Measurements from ENCODE around the gene PRR29.

DNA sequence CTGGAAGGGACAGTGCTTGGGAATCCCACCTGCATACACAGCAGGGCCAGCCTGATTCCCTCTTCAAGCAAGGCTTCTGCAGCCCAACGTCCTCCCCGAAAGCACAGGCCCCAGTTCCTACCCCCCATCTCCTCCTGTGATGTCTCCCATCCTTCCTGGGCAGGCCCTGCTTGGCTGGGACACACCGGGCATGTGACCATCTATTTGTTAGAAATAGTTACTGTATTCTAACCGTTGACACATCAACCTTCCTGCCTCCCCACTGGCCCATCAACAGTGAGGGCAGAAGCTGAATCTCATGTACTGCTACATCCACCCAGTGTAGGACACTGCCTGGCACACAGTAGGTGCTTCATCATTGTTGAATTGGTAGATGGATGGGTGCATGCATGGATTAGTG lies 10.7 kb downstream of the PRR29 start:
- TF ChIP-seq, protein P1, sequence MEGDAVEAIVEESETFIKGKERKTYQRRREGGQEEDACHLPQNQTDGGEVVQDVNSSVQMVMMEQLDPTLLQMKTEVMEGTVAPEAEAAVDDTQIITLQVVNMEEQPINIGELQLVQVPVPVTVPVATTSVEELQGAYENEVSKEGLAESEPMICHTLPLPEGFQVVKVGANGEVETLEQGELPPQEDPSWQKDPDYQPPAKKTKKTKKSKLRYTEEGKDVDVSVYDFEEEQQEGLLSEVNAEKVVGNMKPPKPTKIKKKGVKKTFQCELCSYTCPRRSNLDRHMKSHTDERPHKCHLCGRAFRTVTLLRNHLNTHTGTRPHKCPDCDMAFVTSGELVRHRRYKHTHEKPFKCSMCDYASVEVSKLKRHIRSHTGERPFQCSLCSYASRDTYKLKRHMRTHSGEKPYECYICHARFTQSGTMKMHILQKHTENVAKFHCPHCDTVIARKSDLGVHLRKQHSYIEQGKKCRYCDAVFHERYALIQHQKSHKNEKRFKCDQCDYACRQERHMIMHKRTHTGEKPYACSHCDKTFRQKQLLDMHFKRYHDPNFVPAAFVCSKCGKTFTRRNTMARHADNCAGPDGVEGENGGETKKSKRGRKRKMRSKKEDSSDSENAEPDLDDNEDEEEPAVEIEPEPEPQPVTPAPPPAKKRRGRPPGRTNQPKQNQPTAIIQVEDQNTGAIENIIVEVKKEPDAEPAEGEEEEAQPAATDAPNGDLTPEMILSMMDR (conservative IDR thresholded peaks at IDR 0.05 in 1 of 2, IDR thresholded peaks at IDR 0.05 in 1 of 2; ENCODE audit: low read depth in 1 of 2, low read length in 2 of 2), result no peak
- no peak for TF ChIP-seq EZH2 (IDR thresholded peaks at IDR 0.05; ENCODE audit: low read length, missing control alignments)

Data from fibroblast of lung (primary cell).